Measurements from ENCODE around the gene DBNDD2. TPM values are rescaled to one million over a fixed set of nuclear protein-coding genes. Genes with fewer than 3 reads are reported as not detected.

The DBNDD2 gene
- total RNA-seq, 4 donors from 2014 or later: 74.5 to 122 (median 84.9) TPM

DNA sequence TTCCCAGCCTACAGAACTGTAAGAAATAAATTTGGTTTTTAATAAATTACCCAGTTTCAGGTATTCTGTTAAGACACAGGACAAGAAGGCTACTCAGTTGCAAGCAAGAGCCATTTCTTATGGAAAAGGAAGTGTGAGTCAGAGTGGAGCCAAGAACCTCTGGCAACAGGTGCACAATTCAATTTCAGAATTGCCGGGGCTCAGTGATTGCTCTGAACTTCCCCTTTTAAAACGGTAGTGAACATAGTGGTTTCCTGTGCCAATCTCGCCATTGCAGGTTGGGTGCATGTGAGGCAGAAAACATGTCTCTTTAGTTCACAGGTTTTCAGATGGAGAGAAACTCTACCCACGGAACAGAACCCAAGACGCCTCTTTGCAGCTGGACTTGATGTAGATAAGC, 24.2 kb downstream of the DBNDD2 start:
- TF ChIP-seq, protein P1, sequence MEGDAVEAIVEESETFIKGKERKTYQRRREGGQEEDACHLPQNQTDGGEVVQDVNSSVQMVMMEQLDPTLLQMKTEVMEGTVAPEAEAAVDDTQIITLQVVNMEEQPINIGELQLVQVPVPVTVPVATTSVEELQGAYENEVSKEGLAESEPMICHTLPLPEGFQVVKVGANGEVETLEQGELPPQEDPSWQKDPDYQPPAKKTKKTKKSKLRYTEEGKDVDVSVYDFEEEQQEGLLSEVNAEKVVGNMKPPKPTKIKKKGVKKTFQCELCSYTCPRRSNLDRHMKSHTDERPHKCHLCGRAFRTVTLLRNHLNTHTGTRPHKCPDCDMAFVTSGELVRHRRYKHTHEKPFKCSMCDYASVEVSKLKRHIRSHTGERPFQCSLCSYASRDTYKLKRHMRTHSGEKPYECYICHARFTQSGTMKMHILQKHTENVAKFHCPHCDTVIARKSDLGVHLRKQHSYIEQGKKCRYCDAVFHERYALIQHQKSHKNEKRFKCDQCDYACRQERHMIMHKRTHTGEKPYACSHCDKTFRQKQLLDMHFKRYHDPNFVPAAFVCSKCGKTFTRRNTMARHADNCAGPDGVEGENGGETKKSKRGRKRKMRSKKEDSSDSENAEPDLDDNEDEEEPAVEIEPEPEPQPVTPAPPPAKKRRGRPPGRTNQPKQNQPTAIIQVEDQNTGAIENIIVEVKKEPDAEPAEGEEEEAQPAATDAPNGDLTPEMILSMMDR (IDR thresholded peaks at IDR 0.05): no peak
- no peak for DNase-seq
- Histone ChIP-seq H3K27ac (peak overlapping the region in 1 of 4 donors; percentile 44), H3K27me3 (no peaks in the 10 kb centered on the region), H3K4me3 (no peak overlapping the region), H3K36me3 (no peaks in the 10 kb centered on the region), H3K4me1 (peaks cover 0 to 16% (median 9%) of the 10 kb centered on the region in 4 donors), H3K9me3 (no peaks in the 10 kb centered on the region)
- WGBS, 2 donors (ENCODE audit: low coverage in 1 of 2): 57 to 61% methylated on average over 3 to 5 of the region's 5 CpGs
- intact Hi-C loops (cut with DNase I; ENCODE audit: low total_unique reads): no loop called here
- in situ Hi-C loops (cut with MboI; ENCODE audit: low pct_ligation_motif_present in 1 of 4, low pct_unique_long_range_greater_than_20kb in 1 of 4, low sequenced_read_pairs in 3 of 4): loop anchor here in 1 of 4 donors (10.0 to 25.0 kb wide), 2 partner anchors 57 to 120 kb away; partner anchors contain the start of genes MATN4, RBPJL and TP53TG5

DNA sequence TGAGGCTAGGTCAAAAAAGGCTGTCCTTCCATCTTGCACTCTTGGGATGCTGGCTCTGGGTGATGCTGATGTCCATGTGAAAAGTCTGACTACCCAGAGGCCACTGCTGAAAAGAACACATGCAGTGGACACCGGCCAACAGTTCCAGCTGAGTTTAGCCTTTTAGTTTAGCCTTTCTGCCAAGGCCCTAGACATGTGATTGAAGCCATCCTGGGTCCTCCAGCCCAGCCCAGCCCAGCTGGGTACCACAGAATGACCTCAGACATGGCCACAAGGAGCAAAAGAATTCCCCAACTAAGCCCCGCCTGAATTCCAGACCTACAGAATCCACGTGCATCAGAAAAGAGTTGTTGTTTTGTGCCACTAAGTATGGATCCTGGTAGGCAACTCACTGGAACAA, 25.2 kb downstream of the DBNDD2 start:
- in situ Hi-C loops (cut with MboI; ENCODE audit: low pct_ligation_motif_present in 1 of 4, low pct_unique_long_range_greater_than_20kb in 1 of 4, low sequenced_read_pairs in 3 of 4) (loop anchor here in 1 of 4 donors (10.0 to 25.0 kb wide), 2 partner anchors 59 to 121 kb away; partner anchors contain the start of genes MATN4, RBPJL and TP53TG5), intact Hi-C loops (cut with DNase I; ENCODE audit: low total_unique reads) (no loop called here)
- Histone ChIP-seq H3K4me3 (no peak overlapping the region), H3K9me3 (no peaks in the 10 kb centered on the region), H3K27me3 (no peaks in the 10 kb centered on the region), H3K27ac (peak overlapping the region; percentile 14 to 50 (median 36)), H3K4me1 (peaks cover 0 to 13% (median 9%) of the 10 kb centered on the region in 4 donors), H3K36me3 (no peaks in the 10 kb centered on the region)
- WGBS, 2 donors (ENCODE audit: low coverage in 1 of 2): 68 to 100% methylated on average over 1 to 3 of the region's 3 CpGs
- TF ChIP-seq POLR2A (IDR thresholded peaks at IDR 0.05) (no peak), POLR2AphosphoS5 (IDR thresholded peaks at IDR 0.05) (peak in 2 of 3 donors; percentile 14 to 44)
- DNase-seq: peak; percentile 33

DNA sequence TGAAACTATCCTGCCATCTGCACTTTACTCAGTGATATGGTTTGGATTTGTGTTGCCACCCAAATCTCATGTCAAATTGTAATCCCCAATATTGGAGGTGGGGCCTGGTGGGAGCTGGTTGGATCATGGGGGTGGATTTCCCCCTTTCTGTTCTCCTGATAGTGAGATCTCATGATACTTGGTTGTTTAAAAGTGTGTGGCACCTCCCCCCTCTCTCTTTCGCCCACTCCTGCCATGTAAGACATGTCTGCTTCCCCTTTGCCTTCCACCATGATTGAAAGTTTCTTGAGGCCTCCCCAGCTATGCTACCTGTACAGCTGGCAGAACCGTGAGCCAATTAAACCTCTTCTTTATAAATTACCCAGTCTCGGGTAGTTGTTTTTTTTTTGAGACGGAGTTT, 25.9 kb downstream of the DBNDD2 start:
- DNase-seq: no peak
- in situ Hi-C loops (cut with MboI; ENCODE audit: low pct_ligation_motif_present in 1 of 4, low pct_unique_long_range_greater_than_20kb in 1 of 4, low sequenced_read_pairs in 3 of 4): loop anchor here in 1 of 4 donors (10.0 to 25.0 kb wide), 2 partner anchors 59 to 122 kb away; partner anchors contain the start of genes MATN4, RBPJL and TP53TG5
- peaks cover 0 to 13% (median 9%) of the 10 kb centered on the region in 4 donors for H3K4me1 ChIP-seq
- H3K9me3 ChIP-seq: no peaks in the 10 kb centered on the region
- no peaks in the 10 kb centered on the region for H3K36me3 ChIP-seq
- 92 to 100% methylated on average over 2 to 4 of the region's 4 CpGs for WGBS, 2 donors (ENCODE audit: low coverage in 1 of 2)
- H3K4me3 ChIP-seq: no peak overlapping the region
- peak overlapping the region in 2 of 4 donors; percentile 44 to 50 for H3K27ac ChIP-seq
- H3K27me3 ChIP-seq: no peaks in the 10 kb centered on the region
- TF ChIP-seq EP300 (IDR thresholded peaks at IDR 0.05; ENCODE audit: low read depth) (no peak), POLR2AphosphoS5 (IDR thresholded peaks at IDR 0.05) (no peak), POLR2A (IDR thresholded peaks at IDR 0.05) (no peak)
- TF ChIP-seq, protein P1 (IDR thresholded peaks at IDR 0.05): no peak
- intact Hi-C loops (cut with DNase I; ENCODE audit: low total_unique reads): no loop called here

DNA sequence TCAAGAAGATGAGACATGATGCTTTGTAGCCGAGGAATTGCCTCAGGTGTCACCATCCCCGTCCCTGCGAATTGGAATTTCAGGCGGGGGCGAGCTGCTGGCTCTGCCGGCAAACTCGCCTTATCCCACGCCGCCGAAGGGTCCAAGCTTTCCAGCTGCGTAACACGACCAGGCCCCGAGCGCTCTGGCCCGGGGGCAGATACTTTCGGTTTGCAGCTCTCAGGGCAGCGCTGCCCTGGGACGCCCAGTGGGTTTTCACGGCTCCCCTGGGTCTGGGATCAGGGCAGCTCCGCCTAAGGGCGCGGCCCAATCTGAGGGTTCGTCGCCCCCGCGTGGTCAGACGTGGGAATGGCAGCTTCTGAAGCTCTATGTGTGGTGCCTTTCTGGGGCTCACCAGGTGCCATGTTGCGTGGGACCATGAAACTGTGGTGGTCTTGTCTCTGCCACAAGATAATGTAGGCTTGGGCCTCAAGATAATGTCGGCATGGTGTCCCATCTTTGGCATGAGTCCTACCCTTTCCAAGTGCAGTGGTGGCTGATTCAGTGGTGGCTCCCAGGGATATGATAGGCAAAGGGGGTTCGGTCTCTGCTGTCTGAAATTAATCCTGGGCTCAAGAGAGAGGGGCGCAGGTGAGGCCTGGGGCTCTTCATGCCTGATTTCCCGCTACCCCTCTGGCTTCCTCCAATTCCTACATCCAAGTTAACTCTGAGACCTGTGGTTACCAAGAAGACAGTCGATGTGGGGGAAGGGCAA, 28.8 kb downstream of the DBNDD2 start:
- peak overlapping the region; percentile 47 to 80 (median 52) for H3K4me3 ChIP-seq
- in situ Hi-C loops (cut with MboI; ENCODE audit: low pct_ligation_motif_present in 1 of 4, low pct_unique_long_range_greater_than_20kb in 1 of 4, low sequenced_read_pairs in 3 of 4) (loop anchor here in 3 of 4 donors (5.0 to 25.0 kb wide), 3 partner anchors 62 to 125 kb away; partner anchors contain the start of genes MATN4 (in 1 of the 3), RBPJL (in 1 of the 3) and TP53TG5 (in 1 of the 3)), intact Hi-C loops (cut with DNase I; ENCODE audit: low total_unique reads) (loop anchor here (5.0 kb wide), 2 partner anchors 65 to 120 kb away; no protein-coding TSS in a partner anchor)
- H3K9me3 ChIP-seq: no peaks in the 10 kb centered on the region
- H3K4me1 ChIP-seq: peaks cover 0 to 13% (median 9%) of the 10 kb centered on the region in 4 donors
- no peaks in the 10 kb centered on the region for H3K36me3 ChIP-seq
- H3K27me3 ChIP-seq: no peaks in the 10 kb centered on the region
- WGBS, 2 donors (ENCODE audit: low coverage in 1 of 2): 9 to 83% methylated on average over 1 to 31 of the region's 33 CpGs
- H3K27ac ChIP-seq: peak overlapping the region; percentile 78 to 86 (median 80)
- peak; percentile 38 for TF ChIP-seq POLR2A (IDR thresholded peaks at IDR 0.05)
- TF ChIP-seq POLR2AphosphoS5 (IDR thresholded peaks at IDR 0.05): peak in 2 of 3 donors; percentile 52 to 65
- no peak for TF ChIP-seq EP300 (IDR thresholded peaks at IDR 0.05; ENCODE audit: low read depth)
- TF ChIP-seq, protein P1 (IDR thresholded peaks at IDR 0.05): peak; percentile 92 to 98 (median 96)
- peak; percentile 93 for DNase-seq
